PFSK-1 (cell line): ENCODE results near the gene SPDEF.

Source experiments
- FOXP2 ChIP-seq: optimal IDR thresholded peaks from 2 replicates; pipeline ENCODE3; 2011; ENCODE audit warnings: borderline replicate concordance, control low read depth, inconsistent platforms; ENCODE audit not compliant: insufficient read depth; ENCODE audit errors: extremely low read length, extremely low read depth
- POLR2AphosphoS5 ChIP-seq: IDR thresholded peaks from 2 replicates; pipeline ENCODE4 v1.6.1; 2012; ENCODE audit warnings: low read depth, mild to moderate bottlenecking, control low read depth, low read length, moderate library complexity
- REST ChIP-seq, 2 experiments: IDR thresholded peaks; 2 replicates each; pipeline versions ENCODE4 v1.6.1 to v1.8.0; 2011 to 2012; ENCODE audit warnings: low read depth in 2 of 2, low read length in 2 of 2, control low read depth in 1 of 2, inconsistent platforms in 1 of 2, mild to moderate bottlenecking in 1 of 2, moderate library complexity in 1 of 2; ENCODE audit not compliant: insufficient read depth in 1 of 2
- SIN3A ChIP-seq: IDR thresholded peaks from 2 replicates; pipeline ENCODE4 v1.6.1; 2012; ENCODE audit warnings: mild to moderate bottlenecking, low read length, moderate library complexity, borderline replicate concordance; ENCODE audit not compliant: insufficient read depth
- TAF1 ChIP-seq: IDR thresholded peaks from 2 replicates; pipeline ENCODE4 v1.6.1; 2012; ENCODE audit warnings: low read length, control low read depth, borderline replicate concordance; ENCODE audit not compliant: insufficient read depth

Gene SPDEF

GRCh38 chr6:34564181-34564580, 8.1 kb upstream of the SPDEF start:
- TF ChIP-seq TAF1 (no peak), SIN3A (no peak), REST (IDR thresholded peaks at IDR 0.05; ENCODE audit: insufficient read depth in 1 of 2, low read depth in 2 of 2, low read length in 2 of 2) (no peak), FOXP2 (no peak), POLR2AphosphoS5 (no peak)

- TF ChIP-seq REST (IDR thresholded peaks at IDR 0.05; ENCODE audit: insufficient read depth in 1 of 2, low read depth in 2 of 2, low read length in 2 of 2), result no peak
- TF ChIP-seq POLR2AphosphoS5, result no peak
- no peak for TF ChIP-seq TAF1
- no peak for TF ChIP-seq SIN3A
- no peak for TF ChIP-seq FOXP2
These were observed 7.4 kb upstream of the SPDEF start for GRCh38 chr6:34563513-34563870.

GRCh38 chr6:34562861-34563512, 6.9 kb upstream of the SPDEF start:
- TF ChIP-seq TAF1 (no peak), POLR2AphosphoS5 (no peak), FOXP2 (no peak), SIN3A (no peak), REST (IDR thresholded peaks at IDR 0.05; ENCODE audit: insufficient read depth in 1 of 2, low read depth in 2 of 2, low read length in 2 of 2) (no peak)

GRCh38 chr6:34562350-34562749, 6.2 kb upstream of the SPDEF start:
- no peak for TF ChIP-seq POLR2AphosphoS5
- no peak for TF ChIP-seq SIN3A

- TF ChIP-seq SIN3A, result no peak
- no peak for TF ChIP-seq REST (IDR thresholded peaks at IDR 0.05; ENCODE audit: insufficient read depth in 1 of 2, low read depth in 2 of 2, low read length in 2 of 2)
- no peak for TF ChIP-seq POLR2AphosphoS5
- no peak for TF ChIP-seq FOXP2
- TF ChIP-seq TAF1, result no peak
These were observed 5.0 kb upstream of the SPDEF start for GRCh38 chr6:34561227-34561530.
